Ishikawa (cell line): Measurements from ENCODE around the gene ELMO1.

Experiments
- CEBPB ChIP-seq: IDR thresholded peaks from 2 replicates; pipeline ENCODE4 v1.6.1; 2012
- CREB1 ChIP-seq: IDR thresholded peaks from 2 replicates; pipeline ENCODE4 v1.6.1; 2012; ENCODE audit warnings: low read depth
- EGR1 ChIP-seq: IDR thresholded peaks from 2 replicates; pipeline ENCODE4 v1.6.1; 2012
- EP300 ChIP-seq: IDR thresholded peaks from 2 replicates; pipeline ENCODE4 v1.6.1; 2012; ENCODE audit warnings: borderline replicate concordance
- FOXM1 ChIP-seq: IDR thresholded peaks from 2 replicates; pipeline ENCODE4 v1.6.1; 2012; ENCODE audit warnings: low read depth, borderline replicate concordance
- MAX ChIP-seq: IDR thresholded peaks from 2 replicates; pipeline ENCODE4 v1.6.1; 2012
- NFIC ChIP-seq: IDR thresholded peaks from 2 replicates; pipeline ENCODE4 v1.6.1; 2012
- RAD21 ChIP-seq: IDR thresholded peaks from 2 replicates; pipeline ENCODE4 v1.6.1; 2012; ENCODE audit warnings: low read depth
- REST ChIP-seq: IDR thresholded peaks from 2 replicates; pipeline ENCODE4 v1.6.1; 2012; ENCODE audit warnings: low read depth, mild to moderate bottlenecking
- TAF1 ChIP-seq: IDR thresholded peaks from 2 replicates; pipeline ENCODE4 v1.6.1; 2012; ENCODE audit warnings: low read depth, mild to moderate bottlenecking
- TCF12 ChIP-seq: IDR thresholded peaks from 2 replicates; pipeline ENCODE4 v1.6.1; 2012; ENCODE audit warnings: low read depth
- TEAD4 ChIP-seq: IDR thresholded peaks from 2 replicates; pipeline ENCODE4 v1.6.1; 2012
- YY1 ChIP-seq: IDR thresholded peaks from 2 replicates; pipeline ENCODE4 v1.6.1; 2012; ENCODE audit warnings: low read depth
- ZBTB7A ChIP-seq: IDR thresholded peaks from 2 replicates; pipeline ENCODE4 v1.6.1; 2012; ENCODE audit warnings: low read depth
- TF ChIP-seq, protein P1 (sequence below): IDR thresholded peaks from 2 replicates; pipeline ENCODE4 v1.6.1; 2012

Gene ELMO1

DNA sequence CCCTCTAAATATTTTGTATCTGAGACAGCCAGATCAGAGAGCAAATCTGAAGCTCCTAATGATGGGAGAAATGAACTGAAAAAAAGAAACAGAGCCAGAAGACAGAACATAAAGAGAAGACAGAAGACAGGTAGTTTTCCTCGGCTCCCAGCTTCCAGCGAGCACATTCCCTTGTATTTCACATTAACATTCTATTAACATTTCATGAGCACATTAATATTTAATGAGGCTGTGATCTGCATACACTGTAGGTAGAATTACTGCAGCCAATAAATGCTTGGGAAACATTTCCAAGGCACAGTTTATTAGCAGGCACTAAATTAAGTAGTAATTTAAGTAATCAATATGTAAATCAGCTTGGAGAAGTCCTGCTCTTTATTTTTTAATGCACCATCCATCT, 349.9 kb downstream of the ELMO1 start:
- TF ChIP-seq EP300 (no peak), CEBPB (no peak), REST (no peak)

DNA sequence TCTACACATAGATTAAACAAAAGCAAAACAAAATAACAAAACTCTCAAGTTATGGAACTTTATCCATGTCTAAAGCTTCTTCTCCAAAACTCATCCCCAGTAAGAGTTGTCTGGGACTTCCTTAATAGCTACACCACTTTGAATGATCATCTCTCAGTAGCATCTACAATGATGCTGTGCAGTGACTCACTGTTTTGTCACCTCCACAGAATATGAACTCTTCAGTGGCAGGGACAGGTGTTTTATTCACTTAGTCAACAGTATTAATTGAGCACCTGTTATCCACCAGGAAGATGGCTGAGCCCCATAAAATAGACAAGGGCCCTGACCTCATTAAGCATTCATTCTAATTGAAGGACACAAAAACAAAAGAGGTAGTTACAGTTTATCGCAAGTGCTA, 350.7 kb downstream of the ELMO1 start:
- TF ChIP-seq, protein P1, sequence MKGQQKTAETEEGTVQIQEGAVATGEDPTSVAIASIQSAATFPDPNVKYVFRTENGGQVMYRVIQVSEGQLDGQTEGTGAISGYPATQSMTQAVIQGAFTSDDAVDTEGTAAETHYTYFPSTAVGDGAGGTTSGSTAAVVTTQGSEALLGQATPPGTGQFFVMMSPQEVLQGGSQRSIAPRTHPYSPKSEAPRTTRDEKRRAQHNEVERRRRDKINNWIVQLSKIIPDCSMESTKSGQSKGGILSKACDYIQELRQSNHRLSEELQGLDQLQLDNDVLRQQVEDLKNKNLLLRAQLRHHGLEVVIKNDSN = no peak
- TF ChIP-seq CREB1 (no peak), ZBTB7A (no peak), TAF1 (no peak), TEAD4 (no peak), REST (no peak), YY1 (no peak), FOXM1 (no peak)

- TF ChIP-seq CEBPB (no peak), FOXM1 (no peak), TEAD4 (no peak), CREB1 (no peak)
- TF ChIP-seq, protein P1 = no peak
Observed at GRCh38 chr7:37097276-37097675, 351.4 kb downstream of the ELMO1 start.

DNA sequence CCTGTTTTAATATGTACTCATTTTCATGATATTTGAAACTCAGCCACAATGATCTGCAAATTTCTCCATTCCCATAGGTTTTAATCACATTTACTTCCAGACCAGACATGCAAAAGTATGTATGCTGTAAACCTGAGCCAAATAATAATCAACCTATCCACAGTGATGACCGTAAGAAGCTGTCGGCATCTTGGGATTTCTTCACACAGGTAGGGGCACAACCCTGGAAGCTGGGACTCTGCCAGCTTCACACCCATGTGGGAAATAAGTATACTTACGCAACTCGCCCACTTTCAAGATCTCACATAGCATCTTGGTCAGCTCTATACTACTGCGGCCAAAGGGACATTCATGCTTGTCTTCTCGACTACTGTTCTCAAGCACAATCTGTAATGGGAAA, 352.3 kb downstream of the ELMO1 start:
- TF ChIP-seq TAF1 (no peak), CREB1 (no peak), EP300 (no peak), ZBTB7A (no peak), MAX (no peak), EGR1 (no peak), RAD21 (no peak), TCF12 (no peak)
- TF ChIP-seq, protein P1 = no peak

- TF ChIP-seq REST (no peak), TCF12 (no peak), TAF1 (no peak), FOXM1 (no peak), RAD21 (no peak), EP300 (no peak), YY1 (no peak), NFIC (no peak), MAX (no peak), CEBPB (no peak), EGR1 (no peak), TEAD4 (no peak), CREB1 (no peak)
- TF ChIP-seq, protein P1 = no peak
Observed at GRCh38 chr7:37095122-37095521, 353.5 kb downstream of the ELMO1 start.
